ENCODE measurements around the gene DDX54. TPM values are rescaled to one million over a fixed set of nuclear protein-coding genes. Genes with fewer than 3 reads are reported as not detected.

Gene DDX54
- total RNA-seq, 1 donor from 2014 or later: 53.5 TPM

GRCh38 chr12:113233967-113234366, 48.7 kb upstream of the DDX54 start:
- H3K9me3 Mint-ChIP-seq (ENCODE audit: unreplicated experiment): no peaks in the 10 kb centered on the region
- Histone ChIP-seq H3K4me3 (ENCODE audit: insufficient read depth, low read depth, low read length) (no peak overlapping the region), H3K27ac (ENCODE audit: low read depth, low read length) (no peak overlapping the region), H3K4me2 (ENCODE audit: low read length) (no peak overlapping the region), H3K4me1 (ENCODE audit: insufficient read depth, low read length) (peaks cover 33% of the 10 kb centered on the region), H2AFZ (ENCODE audit: low read depth, low read length) (no peak overlapping the region), H3K27me3 (ENCODE audit: insufficient read depth, low read length) (no peaks in the 10 kb centered on the region), H4K20me1 (ENCODE audit: insufficient read depth, low read length) (no peaks in the 10 kb centered on the region), H3K36me3 (ENCODE audit: insufficient read depth, low read length) (no peaks in the 10 kb centered on the region), H3K79me2 (ENCODE audit: insufficient read depth, low read length) (no peaks in the 10 kb centered on the region), H3K9me3 (ENCODE audit: insufficient read depth, low read depth, low read length) (no peaks in the 10 kb centered on the region), H3K9ac (ENCODE audit: low read length) (no peak overlapping the region)
- peaks cover 29% of the 10 kb centered on the region for H3K36me3 Mint-ChIP-seq (ENCODE audit: low read depth, unreplicated experiment)
- TF ChIP-seq, protein P1, sequence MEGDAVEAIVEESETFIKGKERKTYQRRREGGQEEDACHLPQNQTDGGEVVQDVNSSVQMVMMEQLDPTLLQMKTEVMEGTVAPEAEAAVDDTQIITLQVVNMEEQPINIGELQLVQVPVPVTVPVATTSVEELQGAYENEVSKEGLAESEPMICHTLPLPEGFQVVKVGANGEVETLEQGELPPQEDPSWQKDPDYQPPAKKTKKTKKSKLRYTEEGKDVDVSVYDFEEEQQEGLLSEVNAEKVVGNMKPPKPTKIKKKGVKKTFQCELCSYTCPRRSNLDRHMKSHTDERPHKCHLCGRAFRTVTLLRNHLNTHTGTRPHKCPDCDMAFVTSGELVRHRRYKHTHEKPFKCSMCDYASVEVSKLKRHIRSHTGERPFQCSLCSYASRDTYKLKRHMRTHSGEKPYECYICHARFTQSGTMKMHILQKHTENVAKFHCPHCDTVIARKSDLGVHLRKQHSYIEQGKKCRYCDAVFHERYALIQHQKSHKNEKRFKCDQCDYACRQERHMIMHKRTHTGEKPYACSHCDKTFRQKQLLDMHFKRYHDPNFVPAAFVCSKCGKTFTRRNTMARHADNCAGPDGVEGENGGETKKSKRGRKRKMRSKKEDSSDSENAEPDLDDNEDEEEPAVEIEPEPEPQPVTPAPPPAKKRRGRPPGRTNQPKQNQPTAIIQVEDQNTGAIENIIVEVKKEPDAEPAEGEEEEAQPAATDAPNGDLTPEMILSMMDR (IDR thresholded peaks at IDR 0.05; ENCODE audit: insufficient read depth, low read depth, low read length): no peak
- TF ChIP-seq EZH2 (IDR thresholded peaks at IDR 0.05; ENCODE audit: insufficient read depth, low read length): no peak
- peaks cover 22% of the 10 kb centered on the region for H3K4me1 Mint-ChIP-seq (ENCODE audit: low read depth, unreplicated experiment)
- H3K4me3 Mint-ChIP-seq (ENCODE audit: unreplicated experiment): no peak overlapping the region
- no peak for DNase-seq (ENCODE audit: low read depth)
- H3K27ac Mint-ChIP-seq (ENCODE audit: unreplicated experiment): no peak overlapping the region
- no peak for FAIRE-seq
- no peaks in the 10 kb centered on the region for H3K27me3 Mint-ChIP-seq (ENCODE audit: low read depth, unreplicated experiment)

DNA sequence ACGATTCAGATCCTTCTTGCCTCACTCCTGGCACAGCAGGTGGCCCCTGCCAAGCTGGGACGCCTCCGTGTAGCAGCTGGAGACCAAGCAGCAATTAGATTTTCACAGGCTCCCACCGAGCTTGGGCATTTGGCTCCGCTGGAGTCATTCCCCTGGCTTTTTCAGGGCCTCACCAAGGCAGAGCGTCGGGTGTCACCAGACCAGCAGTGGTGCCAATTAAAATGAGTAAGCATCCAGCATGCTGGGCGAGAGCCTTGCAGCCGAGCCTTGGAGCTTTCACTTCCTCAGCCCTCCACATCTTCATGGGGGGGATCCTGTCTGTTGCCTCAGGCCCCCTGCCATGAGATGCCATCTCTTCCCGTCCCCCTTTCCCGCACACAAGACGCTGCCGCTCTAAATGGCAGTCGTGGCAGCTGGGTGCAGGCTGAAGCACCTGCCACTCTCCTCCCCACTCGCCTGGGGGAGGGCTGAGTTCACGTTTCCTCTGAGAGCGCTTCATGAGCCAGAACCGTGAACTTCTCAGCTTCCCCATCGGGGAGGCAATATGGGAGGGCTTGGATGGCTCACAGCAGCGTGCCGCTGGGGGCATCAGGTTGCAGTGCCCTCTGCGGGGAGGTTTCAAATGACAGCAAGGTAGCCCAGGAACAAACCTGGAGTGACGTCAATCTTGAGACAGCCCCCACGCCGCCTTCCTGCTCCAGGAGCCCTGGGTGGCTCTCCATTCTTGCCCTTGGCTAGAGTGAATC, 47.7 kb upstream of the DDX54 start:
- peak overlapping the region; percentile 62 for H3K4me2 ChIP-seq (ENCODE audit: low read length)
- no peak for FAIRE-seq

More for the DNA sequence above, 47.7 kb upstream of the DDX54 start:
- Mint-ChIP-seq H3K4me3 (ENCODE audit: unreplicated experiment) (no peak overlapping the region), H3K4me1 (ENCODE audit: low read depth, unreplicated experiment) (peaks cover 25% of the 10 kb centered on the region), H3K9me3 (ENCODE audit: unreplicated experiment) (no peaks in the 10 kb centered on the region), H3K27me3 (ENCODE audit: low read depth, unreplicated experiment) (no peaks in the 10 kb centered on the region), H3K27ac (ENCODE audit: unreplicated experiment) (peak overlapping the region; percentile 96), H3K36me3 (ENCODE audit: low read depth, unreplicated experiment) (peaks cover 29% of the 10 kb centered on the region)
- peak overlapping the region; percentile 48 for H2AFZ ChIP-seq (ENCODE audit: low read depth, low read length)
- H4K20me1 ChIP-seq (ENCODE audit: insufficient read depth, low read length): no peaks in the 10 kb centered on the region
- peaks cover 33% of the 10 kb centered on the region for H3K4me1 ChIP-seq (ENCODE audit: insufficient read depth, low read length)
- no peaks in the 10 kb centered on the region for H3K36me3 ChIP-seq (ENCODE audit: insufficient read depth, low read length)
- H3K9me3 ChIP-seq (ENCODE audit: insufficient read depth, low read depth, low read length): no peaks in the 10 kb centered on the region
- no peak overlapping the region for H3K4me3 ChIP-seq (ENCODE audit: insufficient read depth, low read depth, low read length)
- peak; percentile 75 for DNase-seq (ENCODE audit: low read depth)
- TF ChIP-seq, protein P1 (IDR thresholded peaks at IDR 0.05; ENCODE audit: insufficient read depth, low read depth, low read length): no peak
- TF ChIP-seq EZH2 (IDR thresholded peaks at IDR 0.05; ENCODE audit: insufficient read depth, low read length): no peak
- no peaks in the 10 kb centered on the region for H3K27me3 ChIP-seq (ENCODE audit: insufficient read depth, low read length)
- H3K9ac ChIP-seq (ENCODE audit: low read length): peak overlapping the region; percentile 66
- H3K27ac ChIP-seq (ENCODE audit: low read depth, low read length): peak overlapping the region; percentile 72
- H3K79me2 ChIP-seq (ENCODE audit: insufficient read depth, low read length): no peaks in the 10 kb centered on the region

All from astrocyte (in vitro differentiated cells and primary cell).